Measurements from ENCODE around the gene XYLT2.

The XYLT2 gene

GRCh38 chr17:50389534-50389933 lies 43.6 kb downstream of the XYLT2 start:
- no peak overlapping the region for H3K4me3 ChIP-seq (replicated peaks; ENCODE audit: low read depth, low read length)
- no peak for TF ChIP-seq CTCF (IDR thresholded peaks at IDR 0.05; ENCODE audit: low read depth, low read length, missing control alignments)
- DNase-seq (ENCODE audit: extremely low read depth, low read depth), result no peak

- H3K4me3 ChIP-seq (replicated peaks; ENCODE audit: low read depth, low read length), result no peak overlapping the region
- no peak for TF ChIP-seq CTCF (IDR thresholded peaks at IDR 0.05; ENCODE audit: low read depth, low read length, missing control alignments)
- no peak for DNase-seq (ENCODE audit: extremely low read depth, low read depth)
These were observed 46.7 kb downstream of the XYLT2 start for GRCh38 chr17:50392621-50393020.

- TF ChIP-seq CTCF (IDR thresholded peaks at IDR 0.05; ENCODE audit: low read depth, low read length, missing control alignments), result no peak
- no peak for DNase-seq (ENCODE audit: extremely low read depth, low read depth)
- H3K4me3 ChIP-seq (replicated peaks; ENCODE audit: low read depth, low read length), result no peak overlapping the region
These were observed 47.8 kb downstream of the XYLT2 start for GRCh38 chr17:50393700-50394099.

- peak overlapping the region; percentile 100 for H3K4me3 ChIP-seq (replicated peaks; ENCODE audit: low read depth, low read length)
- no peak for TF ChIP-seq CTCF (IDR thresholded peaks at IDR 0.05; ENCODE audit: low read depth, low read length, missing control alignments)
- no peak for DNase-seq (ENCODE audit: extremely low read depth, low read depth)
These were observed 48.8 kb downstream of the XYLT2 start for GRCh38 chr17:50394711-50395110.

- H3K4me3 ChIP-seq (replicated peaks; ENCODE audit: low read depth, low read length), result peak overlapping the region; percentile 100
- no peak for DNase-seq (ENCODE audit: extremely low read depth, low read depth)
- TF ChIP-seq CTCF (IDR thresholded peaks at IDR 0.05; ENCODE audit: low read depth, low read length, missing control alignments), result no peak
These were observed 50.6 kb downstream of the XYLT2 start for GRCh38 chr17:50396261-50397110.

DNA sequence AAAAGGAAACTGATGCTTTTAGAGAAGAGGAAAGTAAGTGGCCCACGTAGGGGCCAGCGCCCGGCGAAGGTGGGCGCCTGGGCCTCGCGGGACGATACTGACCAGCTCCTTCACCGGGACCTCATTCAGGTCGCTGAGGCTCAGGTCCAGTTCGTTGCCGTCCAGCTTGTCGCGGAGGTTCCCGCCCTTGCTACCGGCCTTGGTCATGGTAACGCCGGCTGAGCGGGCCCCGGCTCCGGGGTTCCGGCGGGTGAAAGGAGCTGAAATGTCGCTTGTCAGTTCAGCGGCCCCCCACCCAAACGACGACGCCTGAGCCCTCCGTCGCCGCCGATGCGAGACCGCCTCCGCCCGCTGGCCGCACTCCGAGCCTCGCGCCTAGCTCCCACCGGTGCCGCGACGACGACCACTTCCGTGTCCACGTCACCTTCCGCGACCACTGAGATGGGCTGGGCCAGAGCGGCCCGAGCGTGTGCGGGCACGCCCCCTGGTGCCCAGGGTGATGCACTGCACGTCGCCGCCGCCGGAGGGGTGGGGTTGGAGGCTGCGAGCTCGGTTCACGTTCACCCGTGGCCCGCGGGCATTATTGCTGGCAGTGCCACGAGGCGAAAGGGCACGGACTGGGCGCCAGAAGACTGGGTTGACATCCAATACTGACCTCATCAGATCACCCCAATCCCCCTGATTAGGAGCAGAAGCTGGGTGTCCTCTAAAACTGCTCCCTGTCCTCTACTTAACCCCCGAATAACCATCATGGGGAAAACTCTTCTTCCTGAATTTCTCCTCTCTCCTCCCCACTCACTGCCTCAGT lies 51.4 kb downstream of the XYLT2 start, which contains the start of gene LRRC59:
TSS of gene LRRC59 (minus strand) at position 413 of the 808 bp plus-strand sequence. CDS start at position 207, 206 bp downstream.
- TF ChIP-seq CTCF (IDR thresholded peaks at IDR 0.05; ENCODE audit: low read depth, low read length, missing control alignments), result peak; percentile 87
- peak within 1 kb of the TSS; percentile 100 for H3K4me3 ChIP-seq (replicated peaks; ENCODE audit: low read depth, low read length)
- peak; percentile 44 for DNase-seq (ENCODE audit: extremely low read depth, low read depth)

Data from HFF-Myc (cell line).